ENCODE data around the gene MLLT1. TPM values are rescaled to one million over a fixed set of nuclear protein-coding genes. Genes with fewer than 3 reads are reported as not detected.
A peak's percentile ranks its signal among the peaks of the same experiment; 100 is the strongest.
"Not testable (repeated sequence)": the region's sequence is repeated elsewhere in the genome, so short reads cannot be mapped to it uniquely, and the experiment has no call there.

The MLLT1 gene
- polyA plus RNA-seq, 1 donor from 2014 or later: 1.7 TPM

DNA sequence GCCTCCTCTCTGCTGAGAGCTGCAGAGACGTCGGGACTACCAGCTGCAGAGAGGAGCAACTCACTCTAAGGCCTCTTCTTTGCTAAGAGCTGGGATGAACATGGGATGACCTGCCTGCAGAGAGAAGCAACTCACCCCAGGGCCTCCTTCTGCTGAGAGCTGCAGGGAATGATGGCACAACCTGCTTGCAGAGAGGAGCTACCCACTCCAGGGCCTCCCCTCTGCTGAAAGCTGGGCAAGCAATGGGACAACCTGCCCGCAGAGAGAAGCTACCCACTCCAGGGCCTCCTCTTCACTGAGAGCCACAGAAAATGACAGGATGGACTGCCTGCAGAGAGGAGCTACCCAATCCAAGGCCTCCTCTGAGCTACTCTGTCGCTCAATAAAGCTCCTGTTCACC lies 6.9 kb upstream of the MLLT1 start:
- Mint-ChIP-seq H3K27ac (no peak overlapping the region), H3K36me3 (peaks cover 2% of the 10 kb centered on the region), H3K9me3 (peaks cover 2 to 16% (median 11%) of the 10 kb centered on the region in 3 donors), H3K4me3 (no peak overlapping the region), H3K27me3 (no peaks in the 10 kb centered on the region), H3K4me1 (no peaks in the 10 kb centered on the region)

DNA sequence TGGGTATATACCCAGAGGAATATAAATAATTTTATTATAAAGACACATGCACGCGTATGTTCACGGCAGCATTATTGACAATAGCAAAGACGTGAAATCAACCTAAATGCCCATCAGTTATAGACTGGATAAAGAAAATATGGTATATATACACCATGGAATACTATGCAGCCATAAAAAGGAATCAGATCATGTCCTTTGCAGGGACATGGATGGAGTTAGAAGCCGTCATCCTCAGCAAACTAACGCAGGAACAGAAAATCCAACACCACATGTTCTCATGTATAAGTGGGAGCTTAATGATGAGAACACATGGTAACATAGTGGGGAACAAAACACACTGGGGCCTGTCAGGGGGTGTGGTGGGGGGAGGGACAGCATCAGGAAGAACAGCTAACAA lies 2.6 kb upstream of the MLLT1 start:
- peaks cover 7 to 18% (median 18%) of the 10 kb centered on the region in 3 donors for H3K4me1 Mint-ChIP-seq
- H3K36me3 Mint-ChIP-seq, H3K27me3 Mint-ChIP-seq, H3K9me3 Mint-ChIP-seq: not testable (repeated sequence)
- peak overlapping the region in 2 of 3 donors; percentile 46 to 60 for H3K27ac Mint-ChIP-seq
- peak overlapping the region in 1 of 4 donors; percentile 78 for H3K4me3 Mint-ChIP-seq

DNA sequence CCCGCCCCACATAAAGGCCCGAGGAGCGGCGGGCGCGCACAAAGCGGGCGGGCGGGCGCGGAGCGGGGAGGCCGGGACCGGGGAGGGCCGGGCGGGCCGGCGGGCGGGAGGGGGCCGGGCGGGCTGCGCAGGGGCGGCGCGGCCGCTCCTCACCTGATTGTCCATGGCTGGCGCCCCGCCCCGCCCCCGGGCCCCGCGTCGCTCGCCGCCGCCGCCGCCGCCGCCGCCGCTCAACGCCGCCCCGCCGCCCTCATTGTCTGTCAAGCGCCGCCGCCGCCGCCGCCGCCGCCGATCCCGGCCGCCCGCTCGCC lies 200 bp downstream of the MLLT1 start:
- Mint-ChIP-seq H3K4me3 (peak overlapping the region; percentile 37 to 78 (median 72)), H3K27me3 (no peaks in the 10 kb centered on the region), H3K27ac (no peak overlapping the region), H3K4me1 (peaks cover 18 to 32% (median 26%) of the 10 kb centered on the region in 3 donors), H3K9me3 (no peaks in the 10 kb centered on the region), H3K36me3 (no peaks in the 10 kb centered on the region)

DNA sequence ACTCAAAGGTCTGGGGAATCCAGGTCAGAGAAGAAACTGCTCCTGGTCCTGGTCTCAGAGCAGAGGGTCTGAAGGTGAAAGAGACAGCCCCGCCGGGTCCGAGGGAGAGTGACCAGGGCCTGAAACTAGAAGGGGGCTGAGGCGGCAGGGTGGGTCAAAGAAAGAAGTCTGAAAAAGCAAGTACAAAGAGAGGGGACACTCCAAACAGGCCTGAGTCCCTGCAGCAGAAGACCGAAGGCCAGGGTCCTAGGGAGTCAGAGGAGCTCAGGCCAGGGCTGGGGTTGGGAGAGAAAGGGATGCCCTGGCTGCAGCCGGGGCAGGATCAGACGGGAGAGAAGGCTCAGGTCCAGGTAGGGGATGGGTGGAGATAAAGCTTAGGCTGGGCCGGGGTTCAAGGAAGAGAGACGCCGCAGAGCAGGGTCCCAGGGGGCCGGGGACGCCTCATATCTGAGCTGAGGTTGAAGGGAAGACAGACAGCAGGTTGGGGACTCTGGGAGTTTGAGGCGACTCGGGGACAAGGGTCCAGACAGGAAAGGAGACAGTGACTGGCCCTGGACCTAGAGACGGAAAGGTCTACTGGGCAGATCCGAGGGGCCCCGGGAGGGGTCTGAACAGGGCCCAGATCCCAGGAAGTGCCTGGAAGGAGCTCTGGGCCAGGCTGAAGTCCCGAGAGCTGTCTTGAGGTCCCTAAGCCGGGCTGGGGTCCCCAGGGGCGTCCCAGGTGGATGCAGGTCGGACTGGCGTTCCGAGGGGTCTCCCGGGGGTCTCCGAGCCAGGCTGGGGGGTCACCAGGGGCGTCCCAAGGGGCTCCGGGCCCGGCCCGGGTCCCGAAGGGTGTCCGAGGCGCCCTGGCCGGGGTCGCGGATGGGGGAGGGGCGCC lies 795 bp downstream of the MLLT1 start:
- Mint-ChIP-seq H3K27ac (peak overlapping the region; percentile 80 to 89 (median 84)), H3K4me3 (peak overlapping the region; percentile 74 to 95 (median 89)), H3K27me3 (no peaks in the 10 kb centered on the region), H3K4me1 (peaks cover 18 to 32% (median 26%) of the 10 kb centered on the region in 3 donors), H3K9me3 (no peaks in the 10 kb centered on the region), H3K36me3 (no peaks in the 10 kb centered on the region)

DNA sequence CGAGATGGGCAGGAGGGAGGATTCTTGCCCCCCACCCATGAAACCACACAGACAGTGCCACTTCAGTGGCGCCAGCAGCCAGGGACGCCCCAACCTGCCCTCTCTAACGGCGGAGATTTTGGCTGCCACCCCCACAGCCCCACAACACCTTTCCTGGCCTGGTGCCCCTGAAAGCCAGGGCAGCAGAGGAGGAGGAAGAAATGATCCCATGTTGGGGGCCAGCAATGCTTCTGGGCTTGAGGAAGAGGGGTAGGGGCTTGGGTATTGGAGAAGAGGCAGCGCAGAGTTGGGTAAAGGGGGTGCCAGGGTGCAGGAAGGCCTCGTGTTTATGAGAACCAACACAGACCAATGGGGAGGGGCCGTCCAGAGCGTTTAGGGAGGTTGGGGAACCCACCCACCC lies 1.7 kb downstream of the MLLT1 start:
- peaks cover 18 to 32% (median 27%) of the 10 kb centered on the region in 3 donors for H3K4me1 Mint-ChIP-seq
- peak overlapping the region; percentile 36 to 95 (median 84) for H3K4me3 Mint-ChIP-seq
- H3K27me3 Mint-ChIP-seq: no peaks in the 10 kb centered on the region
- H3K27ac Mint-ChIP-seq: peak overlapping the region in 2 of 3 donors; percentile 80 to 89
- H3K9me3 Mint-ChIP-seq: no peaks in the 10 kb centered on the region
- no peaks in the 10 kb centered on the region for H3K36me3 Mint-ChIP-seq

DNA sequence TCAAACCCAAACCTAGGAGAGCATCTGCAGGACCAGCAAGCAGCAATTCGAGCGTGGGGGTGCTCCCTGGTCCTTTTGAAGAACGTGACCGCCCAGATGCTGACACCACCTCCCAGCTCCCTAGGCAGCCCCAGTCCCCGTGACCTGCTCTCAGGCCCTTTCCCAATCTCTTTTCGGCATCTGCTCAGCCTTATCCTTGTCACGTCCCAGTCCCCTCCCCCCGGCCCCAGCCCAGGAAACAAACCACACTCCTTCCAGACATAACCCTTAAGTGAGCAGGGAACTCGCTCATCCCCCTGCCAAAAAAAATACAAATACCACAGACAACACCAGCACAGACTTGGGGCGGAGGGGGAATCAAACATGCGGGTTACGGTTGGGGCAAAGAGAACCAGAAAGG lies 3.3 kb downstream of the MLLT1 start:
- Mint-ChIP-seq H3K4me3 (peak overlapping the region in 2 of 4 donors; percentile 70 to 74), H3K27ac (peak overlapping the region in 2 of 3 donors; percentile 38 to 89), H3K9me3 (no peaks in the 10 kb centered on the region), H3K4me1 (peaks cover 18 to 38% (median 31%) of the 10 kb centered on the region in 3 donors), H3K27me3 (no peaks in the 10 kb centered on the region), H3K36me3 (no peaks in the 10 kb centered on the region)

DNA sequence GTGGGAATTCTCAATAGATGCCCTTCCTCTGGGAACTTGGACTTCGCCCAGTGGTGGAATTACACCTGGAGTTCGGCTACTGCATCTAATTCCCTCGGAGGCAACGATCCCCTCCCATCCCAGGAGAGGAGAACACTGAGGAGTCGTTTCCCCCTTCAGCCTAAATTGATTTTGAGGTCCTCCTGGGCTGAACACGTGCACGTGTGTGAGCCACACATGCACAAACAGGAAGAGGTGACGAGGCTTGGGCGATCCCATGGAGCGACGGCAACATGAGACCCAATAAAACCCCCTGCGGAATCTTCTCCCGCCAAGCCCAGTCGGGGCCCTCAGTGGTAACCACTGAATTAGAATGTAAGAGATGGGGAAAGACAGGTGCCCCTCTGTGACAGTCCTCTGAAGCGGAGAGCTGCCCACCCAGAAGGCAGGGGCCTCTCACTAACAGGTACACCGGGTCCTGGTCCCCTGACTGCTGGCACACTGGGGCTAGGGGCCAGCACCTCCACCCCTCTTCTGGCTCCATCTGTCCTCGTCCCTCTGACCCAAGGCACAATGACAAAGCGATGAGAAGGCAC lies 4.5 kb downstream of the MLLT1 start:
- Mint-ChIP-seq H3K27ac (peak overlapping the region in 1 of 3 donors; percentile 35), H3K27me3 (no peaks in the 10 kb centered on the region), H3K9me3 (no peaks in the 10 kb centered on the region), H3K4me1 (peaks cover 18 to 36% (median 32%) of the 10 kb centered on the region in 3 donors), H3K36me3 (peaks cover 3% of the 10 kb centered on the region), H3K4me3 (peak overlapping the region in 1 of 4 donors; percentile 61)

DNA sequence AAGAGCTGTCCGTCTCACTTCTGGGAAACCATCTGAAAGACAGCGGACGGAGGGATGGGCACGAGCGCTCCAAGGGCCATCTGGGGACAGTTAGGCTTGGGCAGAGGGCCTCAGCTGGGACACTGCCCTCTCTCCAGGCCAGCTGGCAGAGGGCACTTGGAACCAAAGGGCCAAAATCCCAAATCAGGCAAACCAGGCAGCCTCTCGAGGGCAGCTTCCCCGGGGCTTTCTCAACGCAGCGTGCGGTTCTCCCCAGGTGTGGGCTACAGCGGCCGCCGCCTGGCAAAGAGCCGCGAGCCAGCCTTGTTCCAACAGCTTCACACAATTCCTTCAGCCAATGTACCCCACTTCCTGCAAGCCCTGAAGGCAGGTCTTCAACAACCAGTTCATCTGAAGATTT lies 5.0 kb downstream of the MLLT1 start:
- Mint-ChIP-seq H3K27me3 (no peaks in the 10 kb centered on the region), H3K4me3 (peak overlapping the region in 2 of 4 donors; percentile 35 to 60), H3K27ac (no peak overlapping the region), H3K4me1 (peaks cover 18 to 36% (median 32%) of the 10 kb centered on the region in 3 donors), H3K36me3 (peaks cover 3% of the 10 kb centered on the region), H3K9me3 (no peaks in the 10 kb centered on the region)

DNA sequence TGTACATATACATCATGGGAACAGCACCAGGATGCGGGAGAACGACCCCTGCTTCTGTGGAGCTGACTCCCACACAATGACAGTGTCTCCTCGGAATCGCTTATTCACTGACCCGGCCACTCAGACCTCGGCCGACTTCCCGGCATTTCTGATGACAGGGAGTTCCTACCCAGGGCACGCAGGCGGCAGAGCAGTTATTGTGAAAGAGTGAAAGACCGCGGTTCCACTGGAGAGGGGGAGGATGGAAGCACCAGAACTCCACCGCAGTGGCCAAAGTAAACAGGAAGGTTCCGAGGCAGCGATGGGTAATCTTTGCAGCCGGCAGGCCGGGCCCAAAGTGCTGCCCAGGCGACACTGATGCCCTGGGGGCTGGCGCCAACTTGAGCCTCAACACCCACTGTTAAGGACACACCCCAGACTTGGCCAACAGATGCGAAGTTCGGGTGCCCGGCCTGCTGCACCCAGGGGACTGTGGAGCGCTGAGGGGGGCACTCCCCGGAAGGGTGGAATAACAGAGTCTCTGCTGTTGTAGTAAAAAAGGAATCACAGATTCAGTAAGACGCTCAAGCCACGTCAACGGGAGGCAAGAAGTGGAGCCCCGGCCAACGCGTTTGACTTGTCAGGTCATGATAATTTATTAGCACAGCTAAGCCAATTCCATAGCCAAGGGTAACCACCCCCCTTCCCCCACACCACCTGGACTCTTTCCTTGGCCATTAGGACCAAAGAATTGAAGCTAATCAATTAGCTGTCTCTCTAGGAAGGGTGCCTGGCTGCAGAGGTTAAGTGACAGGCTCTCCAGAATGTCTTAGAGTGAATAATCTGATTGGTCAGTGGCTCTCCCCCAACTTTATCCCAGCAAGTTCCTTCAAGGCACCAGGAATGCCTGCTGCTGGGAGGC lies 5.8 kb downstream of the MLLT1 start:
- H3K36me3 Mint-ChIP-seq: peaks cover 3% of the 10 kb centered on the region
- H3K27ac Mint-ChIP-seq: no peak overlapping the region
- H3K4me1 Mint-ChIP-seq: peaks cover 18 to 34% (median 31%) of the 10 kb centered on the region in 3 donors
- H3K4me3 Mint-ChIP-seq: peak overlapping the region in 3 of 4 donors; percentile 35 to 60 (median 47)
- no peaks in the 10 kb centered on the region for H3K9me3 Mint-ChIP-seq
- no peaks in the 10 kb centered on the region for H3K27me3 Mint-ChIP-seq

DNA sequence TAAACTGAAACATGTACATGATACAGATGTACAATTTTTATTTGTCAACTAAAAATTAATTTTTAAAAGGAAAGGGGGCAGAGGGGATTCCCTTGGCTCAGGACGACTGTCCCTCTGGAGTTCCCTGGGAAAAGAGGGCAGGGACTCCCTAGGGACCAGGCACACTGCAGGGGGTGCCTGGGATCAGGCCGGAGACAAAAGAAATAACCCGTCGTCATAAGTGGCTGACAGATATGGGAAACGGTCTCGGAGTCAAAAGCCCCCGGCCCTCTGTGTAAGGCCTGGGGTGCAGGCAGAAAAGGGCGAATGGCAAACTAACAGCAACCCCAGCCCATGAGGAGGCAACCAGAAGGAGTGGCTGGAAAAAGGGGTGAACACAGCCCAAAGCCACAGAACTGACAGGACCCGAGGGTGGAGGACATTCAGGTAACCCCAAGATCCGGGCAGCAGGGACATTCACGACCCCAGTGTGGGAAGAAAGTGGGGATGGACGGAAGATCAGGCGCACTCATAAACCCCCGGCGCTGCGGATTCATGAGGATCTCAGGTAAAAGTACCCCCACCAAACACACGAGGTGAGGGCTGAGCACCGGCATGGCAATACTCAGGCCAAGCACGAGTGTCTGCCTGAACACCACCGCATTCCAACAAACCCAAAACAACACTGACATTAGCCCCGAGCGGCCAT lies 6.7 kb downstream of the MLLT1 start:
- Mint-ChIP-seq H3K4me1 (peaks cover 17 to 25% (median 22%) of the 10 kb centered on the region in 3 donors), H3K36me3 (peaks cover 3% of the 10 kb centered on the region), H3K27ac (no peak overlapping the region), H3K4me3 (peak overlapping the region in 1 of 4 donors; percentile 20), H3K9me3 (no peaks in the 10 kb centered on the region), H3K27me3 (no peaks in the 10 kb centered on the region)

DNA sequence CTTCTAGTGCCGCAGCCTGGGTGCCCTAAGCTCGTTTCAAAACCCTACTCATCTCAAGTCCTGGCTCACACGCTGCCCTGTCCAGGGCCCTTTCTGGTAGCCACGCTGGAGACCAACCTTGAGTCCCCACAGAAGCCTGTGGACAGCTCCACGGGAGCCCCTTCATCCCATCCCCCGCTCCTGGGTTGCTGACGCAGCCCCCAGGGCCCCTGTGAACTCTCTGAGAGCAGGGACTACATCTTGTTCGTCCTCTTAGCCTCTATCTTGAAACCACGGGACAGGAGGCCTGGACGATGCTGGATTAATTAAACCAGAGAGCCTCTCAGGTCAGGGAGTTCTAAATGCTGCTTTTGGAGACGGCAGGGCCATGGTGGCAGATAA lies 7.4 kb downstream of the MLLT1 start:
- H3K27ac Mint-ChIP-seq: no peak overlapping the region
- H3K9me3 Mint-ChIP-seq: no peaks in the 10 kb centered on the region
- peaks cover 3% of the 10 kb centered on the region for H3K36me3 Mint-ChIP-seq
- peaks cover 11 to 20% (median 16%) of the 10 kb centered on the region in 3 donors for H3K4me1 Mint-ChIP-seq
- H3K4me3 Mint-ChIP-seq: no peak overlapping the region
- no peaks in the 10 kb centered on the region for H3K27me3 Mint-ChIP-seq

DNA sequence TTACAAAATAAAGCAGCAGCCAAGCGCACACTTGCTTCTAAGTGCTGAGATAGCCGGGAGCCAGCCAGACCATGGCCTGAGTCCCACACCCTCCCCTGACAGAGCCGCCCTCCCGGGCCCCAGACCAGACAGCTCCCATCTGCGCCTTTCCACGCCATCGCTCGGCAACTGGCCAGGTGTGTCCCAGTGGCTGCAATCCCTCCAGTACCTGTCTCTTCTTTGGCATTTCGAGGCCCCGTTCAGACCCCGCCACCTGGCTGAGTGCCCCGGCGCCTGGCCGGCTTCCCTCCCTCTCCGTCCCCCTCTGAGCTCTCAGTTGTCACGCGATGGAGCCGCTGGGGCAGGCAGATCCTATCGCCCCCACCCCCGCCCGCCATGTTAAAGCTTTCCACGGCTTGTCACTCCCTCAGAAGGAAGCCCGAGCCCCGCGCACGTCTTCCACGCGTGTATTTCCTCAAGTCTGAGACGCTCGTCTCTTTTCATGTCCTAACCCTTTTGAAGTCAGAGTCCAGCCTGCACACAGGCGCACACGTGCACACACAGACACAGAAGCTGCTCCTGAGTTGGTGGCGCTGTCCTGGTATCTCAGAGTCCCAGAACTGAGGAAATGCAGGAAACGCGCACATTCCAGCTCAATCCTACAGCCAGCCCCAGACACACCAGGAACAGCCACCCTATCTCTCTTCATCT lies 7.9 kb downstream of the MLLT1 start:
- Mint-ChIP-seq H3K4me1 (peaks cover 11 to 15% (median 13%) of the 10 kb centered on the region in 3 donors), H3K27ac (no peak overlapping the region)

DNA sequence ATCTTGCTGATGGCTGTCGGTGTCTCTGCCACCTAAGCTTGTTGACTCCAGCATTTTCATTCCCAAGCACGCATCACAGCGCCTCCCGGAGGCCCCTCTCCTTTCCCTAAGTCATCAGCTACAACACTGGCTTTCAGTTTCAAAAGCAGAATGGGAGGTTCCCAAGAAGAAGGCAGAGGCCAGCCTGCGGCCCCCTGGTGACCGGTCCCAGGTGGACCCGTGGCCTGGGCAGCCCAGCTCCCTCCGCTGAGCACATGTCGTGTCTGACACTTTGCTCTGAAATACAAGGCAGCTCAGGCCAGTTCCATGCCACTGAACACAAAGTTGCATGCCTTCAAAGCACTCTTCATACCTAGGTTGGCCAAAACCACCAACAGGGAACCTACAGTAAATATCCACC lies 8.5 kb downstream of the MLLT1 start:
- no peak overlapping the region for H3K4me3 Mint-ChIP-seq
- peak overlapping the region in 2 of 3 donors; percentile 47 to 80 for H3K27ac Mint-ChIP-seq
- peaks cover 3% of the 10 kb centered on the region for H3K36me3 Mint-ChIP-seq
- no peaks in the 10 kb centered on the region for H3K9me3 Mint-ChIP-seq
- H3K4me1 Mint-ChIP-seq: peaks cover 5 to 10% (median 9%) of the 10 kb centered on the region in 3 donors
- H3K27me3 Mint-ChIP-seq: no peaks in the 10 kb centered on the region

More for the DNA sequence above, 7.9 kb downstream of the MLLT1 start:
- Mint-ChIP-seq H3K36me3 (peaks cover 3% of the 10 kb centered on the region), H3K27me3 (no peaks in the 10 kb centered on the region), H3K9me3 (no peaks in the 10 kb centered on the region), H3K4me3 (no peak overlapping the region)

DNA sequence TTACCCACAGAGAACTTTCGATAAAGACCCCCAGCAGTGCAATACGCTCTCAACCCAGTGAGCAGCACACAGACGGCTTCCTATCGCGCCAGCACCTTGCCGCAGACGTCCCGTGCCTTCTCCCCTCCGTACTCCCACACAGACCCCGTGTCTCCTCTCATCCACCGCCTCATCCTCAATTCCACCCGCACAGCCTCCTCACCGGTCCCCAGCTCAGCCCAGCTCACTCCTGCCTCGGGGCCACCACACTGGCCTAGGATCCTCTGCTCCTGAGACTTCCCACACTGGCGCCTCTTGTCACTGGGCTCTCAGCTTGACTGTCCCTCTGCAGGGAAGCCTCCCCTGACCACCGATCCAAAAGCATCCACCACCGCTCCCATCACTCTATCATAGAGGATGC lies 9.0 kb downstream of the MLLT1 start:
- H3K36me3 Mint-ChIP-seq: peaks cover 3% of the 10 kb centered on the region

More for the DNA sequence above, 9.0 kb downstream of the MLLT1 start:
- H3K9me3 Mint-ChIP-seq: no peaks in the 10 kb centered on the region
- no peak overlapping the region for H3K4me3 Mint-ChIP-seq
- H3K4me1 Mint-ChIP-seq: peaks cover under 1 to 8% (median 6%) of the 10 kb centered on the region in 3 donors
- peak overlapping the region in 2 of 3 donors; percentile 47 to 80 for H3K27ac Mint-ChIP-seq
- no peaks in the 10 kb centered on the region for H3K27me3 Mint-ChIP-seq
